CD4-positive, alpha-beta T cell (primary cell): ENCODE results near the gene ZNF318. TPM values are rescaled to one million over a fixed set of nuclear protein-coding genes. Genes with fewer than 3 reads are reported as not detected.

ENCODE experiments used
- ATAC-seq: fragments of 200-7000 bp; cut with Tn5 transposase; one replicate; pipeline ENCODE4 v1.10.0; 2022; ENCODE audit warnings: mild to moderate bottlenecking; ENCODE audit not compliant: poor library complexity
- CTCF ChIA-PET: fragments of 350-600 bp; sonication (Branson Sonifier 250); formaldehyde crosslinking; loops from one replicate; lab custom pipeline; 2021; ENCODE audit warnings: antibody characterized with exemption, inconsistent platforms; lab: Charles Lee
- POLR2A ChIA-PET: fragments of 350-600 bp; sonication (Branson Sonifier 250); formaldehyde crosslinking; loops from one replicate; lab custom pipeline; 2021; ENCODE audit warnings: antibody characterized with exemption, inconsistent platforms; lab: Charles Lee
- DNase-seq, 14 experiments: peaks; one replicate each; pipeline ENCODE4 v3.0.0-alpha.2; 2013 to 2020; ENCODE audit warnings: mixed read lengths in 2 of 14
- H3K27ac ChIP-seq, 2 donors: one replicate each; pipeline versions ENCODE4 v1.5.1 to v1.7.0; 2013; ENCODE audit warnings: low read length in 2 of 2, low read depth in 1 of 2, mild to moderate bottlenecking in 1 of 2
- H3K27me3 ChIP-seq, 2 experiments: 1 replicate in 1 of 2; 2 replicates in 1 of 2; pipeline versions ENCODE4 v1.6.1 to v1.7.0; 2013; ENCODE audit warnings: low read length in 2 of 2, control low read depth in 1 of 2, mild to moderate bottlenecking in 1 of 2, moderate library complexity in 1 of 2; ENCODE audit not compliant: insufficient read depth in 2 of 2, control insufficient read depth in 1 of 2
- H3K36me3 ChIP-seq: one replicate; pipeline ENCODE4 v1.6.1; 2013; ENCODE audit warnings: low read length, control low read depth; ENCODE audit not compliant: insufficient read depth
- H3K4me1 ChIP-seq: one replicate; pipeline ENCODE4 v1.6.1; 2013; ENCODE audit warnings: low read length, control low read depth; ENCODE audit not compliant: insufficient read depth
- H3K4me3 ChIP-seq: one replicate; pipeline ENCODE4 v1.5.1; 2013; ENCODE audit warnings: mild to moderate bottlenecking, low read length, moderate library complexity
- H3K9me3 ChIP-seq, 2 experiments: 1 replicate in 1 of 2; 2 replicates in 1 of 2; pipeline versions ENCODE4 v1.6.1 to v1.7.0; 2013; ENCODE audit warnings: low read length in 2 of 2, mild to moderate bottlenecking in 2 of 2, control low read depth in 1 of 2, moderate library complexity in 1 of 2; ENCODE audit not compliant: control insufficient read depth in 1 of 2, insufficient read depth in 1 of 2
- H3K27ac Mint-ChIP-seq: one replicate; pipeline ENCODE4 v1.8.0; 2020; ENCODE audit warnings: mixed read lengths
- H3K27me3 Mint-ChIP-seq: one replicate; pipeline ENCODE4 v1.8.0; 2021; ENCODE audit warnings: mixed read lengths
- H3K36me3 Mint-ChIP-seq: one replicate; pipeline ENCODE4 v1.8.0; 2021; ENCODE audit warnings: low read depth, mixed read lengths
- H3K4me1 Mint-ChIP-seq: one replicate; pipeline ENCODE4 v1.8.0; 2021; ENCODE audit warnings: low read depth, mixed read lengths
- H3K4me3 Mint-ChIP-seq: one replicate; pipeline ENCODE4 v1.8.0; 2020; ENCODE audit warnings: mild to moderate bottlenecking, mixed read lengths
- H3K9me3 Mint-ChIP-seq: one replicate; pipeline ENCODE4 v1.8.0; 2020; ENCODE audit warnings: mixed read lengths
- CTCF ChIP-seq: fragments of 200-600 bp; IDR thresholded peaks from one replicate; pipeline ENCODE4 v1.8.0; 2022; ENCODE audit warnings: antibody characterized with exemption, mild to moderate bottlenecking
- intact Hi-C, 2 experiments: fragments of 100-400 bp; cut with DNase I in 1 of 2; cut with micrococcal nuclease in 1 of 2; formaldehyde crosslinking; loops; one replicate each; pipeline versions ENCODE4 v1.15.1 to v1.9.0; 2023 to 2025; cut with DNase I, micrococcal nuclease
- total RNA-seq, 174 experiments: library from RNA in 2 of 174; stranded (reverse) in 2 of 174; gene quantifications; one replicate each; pipeline ENCODE4 v1.2.3 and lab custom pipeline; 2021 to 2026

ZNF318 gene
- total RNA-seq, 2 experiments from 2014 or later = 20.4 TPM

GRCh38 chr6:43290905-43291355 is 78.5 kb downstream of the ZNF318 start:
- H3K27ac ChIP-seq = no peak overlapping the region
- TF ChIP-seq CTCF = no peak
- H3K36me3 Mint-ChIP-seq = no peaks in the 10 kb centered on the region
- H3K9me3 ChIP-seq = no peaks in the 10 kb centered on the region
- no peak overlapping the region for H3K4me3 ChIP-seq
- H3K9me3 Mint-ChIP-seq = no peaks in the 10 kb centered on the region
- H3K4me1 Mint-ChIP-seq = no peaks in the 10 kb centered on the region
- H3K36me3 ChIP-seq = no peaks in the 10 kb centered on the region
- peaks cover 0 to 2% of the 10 kb centered on the region in 2 experiments for H3K27me3 ChIP-seq
- CTCF ChIA-PET = no interaction called here
- H3K27ac Mint-ChIP-seq = no peak overlapping the region
- POLR2A ChIA-PET = no interaction called here
- ATAC-seq = no peak
- intact Hi-C loops = loop anchor here in 1 of 2 experiments (10.0 kb wide), 1 partner anchor 54 kb away; no protein-coding TSS in a partner anchor
- H3K4me3 Mint-ChIP-seq = no peak overlapping the region
- H3K27me3 Mint-ChIP-seq = peaks cover 14% of the 10 kb centered on the region
- DNase-seq = no peak
- H3K4me1 ChIP-seq = no peaks in the 10 kb centered on the region

DNA sequence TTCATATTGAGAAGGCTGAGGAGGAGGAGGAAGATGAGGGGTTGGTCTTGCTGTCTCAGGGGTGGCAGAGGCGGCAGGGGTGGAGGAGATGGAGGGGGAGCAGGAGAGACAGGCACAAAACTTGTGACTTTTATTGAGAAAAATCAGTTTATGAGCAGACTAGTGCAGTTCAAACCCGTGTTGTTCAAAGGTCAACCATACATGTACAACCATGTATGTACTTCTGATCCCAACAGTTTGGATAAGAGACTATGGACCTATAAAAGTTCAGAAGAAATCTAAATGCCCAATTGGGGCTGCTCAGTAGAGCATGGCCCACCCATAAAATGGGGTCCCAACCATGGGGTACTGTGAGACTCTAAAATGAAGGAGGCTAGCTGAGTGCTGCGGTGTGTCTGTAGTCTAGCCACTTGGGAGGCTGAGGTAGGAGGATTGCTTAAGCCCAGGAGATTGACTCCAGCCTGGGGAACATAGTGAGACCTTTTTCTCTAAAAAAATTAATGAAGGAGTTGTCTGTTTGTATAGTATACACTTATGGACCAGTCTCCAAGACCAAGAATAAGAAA is 79.0 kb downstream of the ZNF318 start:
- CTCF ChIA-PET = no interaction called here
- Histone ChIP-seq H3K27me3 (peaks cover 4 to 5% of the 10 kb centered on the region in 2 experiments), H3K27ac (no peak overlapping the region), H3K36me3 (no peaks in the 10 kb centered on the region), H3K9me3 (no peaks in the 10 kb centered on the region), H3K4me1 (no peaks in the 10 kb centered on the region), H3K4me3 (no peak overlapping the region)
- no peaks in the 10 kb centered on the region for H3K36me3 Mint-ChIP-seq
- intact Hi-C loops = loop anchor here in 1 of 2 experiments (10.0 kb wide), 1 partner anchor 54 kb away; no protein-coding TSS in a partner anchor
- no peaks in the 10 kb centered on the region for H3K4me1 Mint-ChIP-seq
- H3K4me3 Mint-ChIP-seq = no peak overlapping the region
- peaks cover 19% of the 10 kb centered on the region for H3K27me3 Mint-ChIP-seq
- no peak overlapping the region for H3K27ac Mint-ChIP-seq
- no peak for TF ChIP-seq CTCF
- H3K9me3 Mint-ChIP-seq = no peaks in the 10 kb centered on the region
- DNase-seq (no peak), ATAC-seq (no peak)
- POLR2A ChIA-PET = no interaction called here

GRCh38 chr6:43287717-43288679 is 81.4 kb downstream of the ZNF318 start:
- H3K4me3 ChIP-seq = no peak overlapping the region
- Mint-ChIP-seq H3K27ac (no peak overlapping the region), H3K4me3 (no peak overlapping the region), H3K36me3 (no peaks in the 10 kb centered on the region), H3K4me1 (no peaks in the 10 kb centered on the region), H3K9me3 (no peaks in the 10 kb centered on the region), H3K27me3 (peaks cover 23% of the 10 kb centered on the region)
- no peak overlapping the region for H3K27ac ChIP-seq
- H3K27me3 ChIP-seq = peaks cover 9 to 13% of the 10 kb centered on the region in 2 experiments
- intact Hi-C loops = no loop called here
- ATAC-seq (no peak), DNase-seq (no peak)
- ChIA-PET POLR2A (interaction anchor here (1.5 kb wide), 1 partner anchor 82 kb away, joined by 3 read pairs; the partner anchor contains the start of gene ZNF318), CTCF (no interaction called here)
- no peaks in the 10 kb centered on the region for H3K4me1 ChIP-seq
- no peaks in the 10 kb centered on the region for H3K36me3 ChIP-seq
- no peak for TF ChIP-seq CTCF
- no peaks in the 10 kb centered on the region for H3K9me3 ChIP-seq
